Measurements from ENCODE around the gene KIF16B. TPM values are rescaled to one million over a fixed set of nuclear protein-coding genes. Genes with fewer than 3 reads are reported as not detected.

KIF16B gene
- total and polyA plus RNA-seq, 2 of the 13 experiments (the other 11 are each of a cell fraction or from before 2014, with no cell fraction given): 6.9 to 18.0 TPM

DNA sequence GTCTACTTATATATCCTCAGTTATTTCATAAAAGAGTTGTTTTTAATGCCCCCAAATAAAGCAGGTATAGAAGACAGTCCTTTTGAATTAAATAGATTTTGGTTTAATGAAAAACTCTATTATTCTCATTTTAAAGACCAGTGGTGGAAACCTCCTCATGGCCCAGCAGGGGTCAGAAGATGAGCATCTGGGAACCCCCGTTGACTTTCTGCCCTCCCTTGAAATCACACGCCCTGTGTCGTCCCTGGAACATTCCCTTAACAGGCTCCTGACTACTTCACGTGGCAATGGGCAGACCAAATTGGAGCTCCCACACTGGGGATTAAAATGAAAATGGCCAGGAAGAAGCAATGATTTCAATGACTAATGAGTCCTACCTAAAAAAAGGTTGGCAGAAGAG is 220.9 kb downstream of the KIF16B start:
- H3K4me2 ChIP-seq (ENCODE audit: low read depth, low read length): no peak overlapping the region
- H3K4me3 ChIP-seq (replicated peaks in 1 of 3; ENCODE audit: insufficient read depth in 1 of 3, low read depth in 2 of 3, low read length in 3 of 3): no peak overlapping the region
- H2AFZ ChIP-seq (ENCODE audit: low read length): no peak overlapping the region
- BruUV-seq (replicated peaks): no TSS peak
- H3K27me3 ChIP-seq (ENCODE audit: control insufficient read depth in 1 of 2, insufficient read depth in 2 of 2, low read length in 2 of 2): no peaks in the 10 kb centered on the region
- TF ChIP-seq KLF16 (CRISPR knock-in tag; IDR thresholded peaks at IDR 0.05) (no peak), ZNF441 (CRISPR knock-in tag; IDR thresholded peaks at IDR 0.05; ENCODE audit: borderline replicate concordance) (no peak), ZNF253 (CRISPR knock-in tag; IDR thresholded peaks at IDR 0.05; ENCODE audit: borderline replicate concordance) (no peak), ZFP90 (CRISPR knock-in tag; IDR thresholded peaks at IDR 0.05; ENCODE audit: borderline replicate concordance) (no peak), HDAC6 (IDR thresholded peaks at IDR 0.05; ENCODE audit: low read depth, low read length) (no peak), TMF1 (CRISPR knock-in tag; IDR thresholded peaks at IDR 0.05; ENCODE audit: low read depth) (no peak), STAG1 (CRISPR knock-in tag; IDR thresholded peaks at IDR 0.05) (peak; percentile 40), BRD4 (CRISPR knock-in tag; IDR thresholded peaks at IDR 0.05) (no peak)
- TF ChIP-seq, protein P1, sequence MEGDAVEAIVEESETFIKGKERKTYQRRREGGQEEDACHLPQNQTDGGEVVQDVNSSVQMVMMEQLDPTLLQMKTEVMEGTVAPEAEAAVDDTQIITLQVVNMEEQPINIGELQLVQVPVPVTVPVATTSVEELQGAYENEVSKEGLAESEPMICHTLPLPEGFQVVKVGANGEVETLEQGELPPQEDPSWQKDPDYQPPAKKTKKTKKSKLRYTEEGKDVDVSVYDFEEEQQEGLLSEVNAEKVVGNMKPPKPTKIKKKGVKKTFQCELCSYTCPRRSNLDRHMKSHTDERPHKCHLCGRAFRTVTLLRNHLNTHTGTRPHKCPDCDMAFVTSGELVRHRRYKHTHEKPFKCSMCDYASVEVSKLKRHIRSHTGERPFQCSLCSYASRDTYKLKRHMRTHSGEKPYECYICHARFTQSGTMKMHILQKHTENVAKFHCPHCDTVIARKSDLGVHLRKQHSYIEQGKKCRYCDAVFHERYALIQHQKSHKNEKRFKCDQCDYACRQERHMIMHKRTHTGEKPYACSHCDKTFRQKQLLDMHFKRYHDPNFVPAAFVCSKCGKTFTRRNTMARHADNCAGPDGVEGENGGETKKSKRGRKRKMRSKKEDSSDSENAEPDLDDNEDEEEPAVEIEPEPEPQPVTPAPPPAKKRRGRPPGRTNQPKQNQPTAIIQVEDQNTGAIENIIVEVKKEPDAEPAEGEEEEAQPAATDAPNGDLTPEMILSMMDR (CRISPR knock-in tag; IDR thresholded peaks at IDR 0.05): 0 out of 2 replicates have a peak, but pooled peaks have one; percentile 16
- TF ChIP-seq, protein P2, sequence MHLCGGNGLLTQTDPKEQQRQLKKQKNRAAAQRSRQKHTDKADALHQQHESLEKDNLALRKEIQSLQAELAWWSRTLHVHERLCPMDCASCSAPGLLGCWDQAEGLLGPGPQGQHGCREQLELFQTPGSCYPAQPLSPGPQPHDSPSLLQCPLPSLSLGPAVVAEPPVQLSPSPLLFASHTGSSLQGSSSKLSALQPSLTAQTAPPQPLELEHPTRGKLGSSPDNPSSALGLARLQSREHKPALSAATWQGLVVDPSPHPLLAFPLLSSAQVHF (CRISPR knock-in tag; IDR thresholded peaks at IDR 0.05): no peak
- ChIA-PET POLR2A (no interaction called here), CTCF (ENCODE audit: low intra/inter-chr PET ratio, low total read pairs) (interaction anchor here (1.7 kb wide), 1 partner anchor 124 kb away, joined by 8 read pairs; no protein-coding TSS in a partner anchor)
- no peaks in the 10 kb centered on the region for H3K79me2 ChIP-seq (ENCODE audit: insufficient read depth, low read length)
- no peaks in the 10 kb centered on the region for H3K36me3 ChIP-seq (replicated peaks in 1 of 2; ENCODE audit: control insufficient read depth in 1 of 2, insufficient read depth in 2 of 2, low read length in 2 of 2)
- 78% methylated on average over 4 of the region's 4 CpGs for WGBS (ENCODE audit: low lambda C conversion rate)
- no peaks in the 10 kb centered on the region for H3K4me1 ChIP-seq (ENCODE audit: insufficient read depth, low read length)
- H3K9ac ChIP-seq (ENCODE audit: insufficient read depth, low read depth, low read length): no peak overlapping the region
- no peak overlapping the region for H3K27ac ChIP-seq (ENCODE audit: extremely low read length, insufficient read depth, low read length)
- in situ Hi-C loops (cut with HindIII; ENCODE audit: extremely low pct_ligation_motif_present, low pct_unique_long_range_greater_than_20kb) (no loop called here), intact Hi-C loops (cut with micrococcal nuclease; ENCODE audit: unreplicated experiment) (loop anchor here (1.0 kb wide), 1 partner anchor 124 kb away; no protein-coding TSS in a partner anchor)
- ATAC-seq: peak; percentile 68
- DNase-seq (ENCODE audit: low spot score): no peak
- no peaks in the 10 kb centered on the region for H4K20me1 ChIP-seq (ENCODE audit: insufficient read depth, low read length)
- H3K9me3 ChIP-seq (ENCODE audit: low read length): no peaks in the 10 kb centered on the region
- FAIRE-seq: no peak
